ENCODE measurements around the gene NBDY. TPM values are rescaled to one million over a fixed set of nuclear protein-coding genes. Genes with fewer than 3 reads are reported as not detected.

Gene NBDY
- total and polyA plus RNA-seq, 2 donors (not counting 3 experiments of a cell fraction or from before 2014, with no cell fraction given), result 33.0 to 57.3 TPM

- no peak overlapping the region for H3K9ac ChIP-seq (replicated peaks; ENCODE audit: extremely low read depth, insufficient read depth, low read length)
- FAIRE-seq (peak; percentile 15), DNase-seq (ENCODE audit: low read depth, low spot score) (no peak)
- no peak overlapping the region for H3K27ac ChIP-seq (ENCODE audit: insufficient read depth, low read depth, low read length)
- H4K20me1 ChIP-seq (replicated peaks; ENCODE audit: control insufficient read depth, extremely low read depth, insufficient read depth, low read length), result no peaks in the 10 kb centered on the region
- H3K9me3 ChIP-seq (replicated peaks; ENCODE audit: control insufficient read depth, insufficient read depth, low read length), result no peaks in the 10 kb centered on the region
- intact Hi-C loops (cut with micrococcal nuclease) (no loop called here), dilution Hi-C loops (cut with MboI; ENCODE audit: extremely low pct_ligation_motif_present, low sequenced_read_pairs) (no loop called here)
- no peak overlapping the region for H3K4me2 ChIP-seq (ENCODE audit: insufficient read depth, low read length)
- no peaks in the 10 kb centered on the region for H3K9me1 ChIP-seq (replicated peaks; ENCODE audit: control insufficient read depth, extremely low read depth, insufficient read depth, low read length)
- POLR2A ChIA-PET, result no interaction called here
- peaks cover 14% of the 10 kb centered on the region for H3K4me1 ChIP-seq (ENCODE audit: control insufficient read depth, extremely low read depth, insufficient read depth, low read length)
- peaks cover 3% of the 10 kb centered on the region for H3K79me2 ChIP-seq (ENCODE audit: control insufficient read depth, insufficient read depth, low read length)
- CTCF ChIA-PET, result interaction anchor here (2.0 kb wide), 1 partner anchor 213 kb away, joined by 9 read pairs; no protein-coding TSS in a partner anchor
- peaks cover 0 to 4% of the 10 kb centered on the region in 2 experiments for H3K36me3 ChIP-seq (ENCODE audit: control insufficient read depth in 2 of 2, extremely low read depth in 1 of 2, insufficient read depth in 2 of 2, low read length in 2 of 2)
- no peak for TF ChIP-seq GATA2 (IDR thresholded peaks at IDR 0.05; ENCODE audit: insufficient read depth, insufficient read length, low read depth, low read length)
- TF ChIP-seq CTCF (IDR thresholded peaks at IDR 0.05; ENCODE audit: extremely low read depth in 1 of 2, insufficient read depth in 1 of 2, low read depth in 1 of 2, low read length in 2 of 2), result no peak
- TF ChIP-seq MYC (IDR thresholded peaks at IDR 0.05; ENCODE audit: low read depth, low read length), result no peak
- no peak for TF ChIP-seq MAX (IDR thresholded peaks at IDR 0.05; ENCODE audit: insufficient read depth, insufficient read length)
- no peak for TF ChIP-seq EZH2 (IDR thresholded peaks at IDR 0.05; ENCODE audit: borderline replicate concordance, low read depth, low read length, severe bottlenecking)
- no peak for TF ChIP-seq POLR2A (IDR thresholded peaks at IDR 0.05; ENCODE audit: low read depth, low read length)
- no peak for TF ChIP-seq JUN (IDR thresholded peaks at IDR 0.05; ENCODE audit: borderline replicate concordance, insufficient read depth, insufficient read length, low read depth)
- TF ChIP-seq POLR2AphosphoS5 (IDR thresholded peaks at IDR 0.05; ENCODE audit: insufficient read depth, low read depth, low read length), result no peak
- no peak for TF ChIP-seq FOS (IDR thresholded peaks at IDR 0.05; ENCODE audit: borderline replicate concordance, insufficient read depth, low read length)
- no peak overlapping the region for H3K4me3 ChIP-seq (replicated peaks in 1 of 3; ENCODE audit: insufficient read depth in 1 of 3, low read depth in 1 of 3, low read length in 3 of 3)
- H3K27me3 ChIP-seq (ENCODE audit: control insufficient read depth in 2 of 2, insufficient read depth in 2 of 2, low read length in 2 of 2), result no peaks in the 10 kb centered on the region
- H2AFZ ChIP-seq (ENCODE audit: low read depth, low read length), result no peak overlapping the region
- no TSS peak for BruUV-seq (replicated peaks)
These were observed 33.9 kb downstream of the NBDY start for GRCh38 chrX:56762707-56763555.
